C4-2B (cell line): ENCODE data around the gene KIAA0040.

Source experiments
- CTCF ChIP-seq: fragments of 450-650 bp; conservative IDR thresholded peaks from 2 replicates; pipeline ENCODE4 v1.5.1; 2017; ENCODE audit warnings: mild to moderate bottlenecking
- ZFX ChIP-seq: fragments of 450-650 bp; IDR thresholded peaks from 2 replicates; pipeline ENCODE4 v1.6.1; 2017

- TF ChIP-seq CTCF (no peak), ZFX (no peak)
These were observed 25.4 kb upstream of the KIAA0040 start for GRCh38 chr1:175217721-175218531.
